GM23248 (cell line): ENCODE measurements around the gene LRRC8E. TPM values are rescaled to one million over a fixed set of nuclear protein-coding genes. Genes with fewer than 3 reads are reported as not detected.

Experiments
- DNase-seq: peaks from one replicate; pipeline ENCODE4 v3.0.0-alpha.2; 2015
- H2AFZ ChIP-seq: fragments of 200-600 bp; sonication (generic); 2 replicates; pipeline ENCODE4 v1.6.1; 2016; ENCODE audit warnings: antibody characterized with exemption
- H3F3A ChIP-seq: fragments of 200-600 bp; sonication (generic); 2 replicates; pipeline ENCODE4 v1.6.1; 2016; ENCODE audit warnings: mild to moderate bottlenecking, antibody characterized with exemption, mixed run types; ENCODE audit not compliant: insufficient read depth
- H3K27ac ChIP-seq: fragments of 200-600 bp; sonication (generic); 2 replicates; pipeline ENCODE4 v1.5.1; 2016; ENCODE audit warnings: mild to moderate bottlenecking
- H3K27me3 ChIP-seq: fragments of 200-600 bp; sonication (generic); replicated peaks from 2 replicates; pipeline ENCODE4 v1.6.1; 2016; ENCODE audit warnings: mild to moderate bottlenecking; ENCODE audit not compliant: insufficient read depth
- H3K36me3 ChIP-seq: fragments of 200-600 bp; sonication (generic); 2 replicates; pipeline ENCODE4 v1.6.1; 2016; ENCODE audit warnings: low read depth, mild to moderate bottlenecking
- H3K4me1 ChIP-seq: fragments of 200-600 bp; sonication (generic); 2 replicates; pipeline ENCODE4 v1.6.1; 2016; ENCODE audit warnings: mild to moderate bottlenecking; ENCODE audit not compliant: insufficient read depth
- H3K4me2 ChIP-seq: fragments of 200-600 bp; sonication (generic); one replicate; pipeline ENCODE4 v1.6.1; 2016; ENCODE audit warnings: mild to moderate bottlenecking; ENCODE audit not compliant: unreplicated experiment
- H3K4me3 ChIP-seq: fragments of 200-600 bp; sonication (generic); 2 replicates; pipeline ENCODE4 v1.5.1; 2016; ENCODE audit warnings: mild to moderate bottlenecking
- H3K79me2 ChIP-seq: fragments of 200-600 bp; sonication (generic); 2 replicates; pipeline ENCODE4 v1.6.1; 2016; ENCODE audit warnings: mild to moderate bottlenecking; ENCODE audit not compliant: insufficient read depth
- H3K9ac ChIP-seq: fragments of 200-600 bp; sonication (generic); 2 replicates; pipeline ENCODE4 v1.6.1; 2016; ENCODE audit warnings: mild to moderate bottlenecking
- H3K9me2 ChIP-seq: fragments of 200-600 bp; sonication (generic); 2 replicates; pipeline ENCODE4 v1.6.1; 2016; ENCODE audit warnings: mixed run types, mild to moderate bottlenecking, moderate library complexity; ENCODE audit not compliant: insufficient read depth
- H3K9me3 ChIP-seq: fragments of 200-600 bp; sonication (generic); one replicate; pipeline ENCODE4 v1.6.1; 2017; ENCODE audit warnings: low read depth
- H4K20me1 ChIP-seq: fragments of 200-600 bp; sonication (generic); 2 replicates; pipeline ENCODE4 v1.6.0; 2016; ENCODE audit not compliant: insufficient read depth
- EZH2 ChIP-seq: fragments of 200-600 bp; sonication (generic); IDR thresholded peaks from 2 replicates; pipeline ENCODE4 v1.6.1; 2018; ENCODE audit warnings: antibody characterized with exemption, mild to moderate bottlenecking; ENCODE audit not compliant: insufficient read depth, poor library complexity, severe bottlenecking
- EZH2phosphoT487 ChIP-seq: fragments of 200-600 bp; sonication (generic); IDR thresholded peaks from 2 replicates; pipeline ENCODE4 v1.6.1; 2018; ENCODE audit warnings: antibody characterized with exemption, moderate library complexity, mild to moderate bottlenecking, low read depth; ENCODE audit not compliant: insufficient read depth
- WGBS, 2 experiments: methylation state at CpG; one replicate each; pipeline ENCODE4 v1.1.6; 2015 to 2017; ENCODE audit warnings: low lambda C conversion rate in 2 of 2, low coverage in 1 of 2; ENCODE audit errors: missing lambda C conversion rate in 2 of 2; 5-methylcytosine and 5-hydroxymethylcytosine counted together
- in situ Hi-C: fragments of 300-500 bp; cut with MboI; formaldehyde crosslinking; loops from 2 replicates; pipeline ENCODE4 v1.15.0; 2020
- polyA plus RNA-seq: library from polyadenylated mRNA; unstranded; fragments of >200 nt; fragmentation: Nextera tagmentation; extraction: Ambion mirVana; gene quantifications from 2 replicates; pipeline ENCODE4 v1.2.1, GENCODE V29; 2016
- total RNA-seq: library from RNA; depleted of rRNA; stranded (reverse); fragments of >200 nt; shearing (Covaris generic); gene quantifications from 2 replicates; pipeline ENCODE4 v1.2.3, GENCODE V29; 2014

LRRC8E gene
- total and polyA plus RNA-seq, 2 experiments from 2014 or later, result 3.6 to 3.7 TPM

DNA sequence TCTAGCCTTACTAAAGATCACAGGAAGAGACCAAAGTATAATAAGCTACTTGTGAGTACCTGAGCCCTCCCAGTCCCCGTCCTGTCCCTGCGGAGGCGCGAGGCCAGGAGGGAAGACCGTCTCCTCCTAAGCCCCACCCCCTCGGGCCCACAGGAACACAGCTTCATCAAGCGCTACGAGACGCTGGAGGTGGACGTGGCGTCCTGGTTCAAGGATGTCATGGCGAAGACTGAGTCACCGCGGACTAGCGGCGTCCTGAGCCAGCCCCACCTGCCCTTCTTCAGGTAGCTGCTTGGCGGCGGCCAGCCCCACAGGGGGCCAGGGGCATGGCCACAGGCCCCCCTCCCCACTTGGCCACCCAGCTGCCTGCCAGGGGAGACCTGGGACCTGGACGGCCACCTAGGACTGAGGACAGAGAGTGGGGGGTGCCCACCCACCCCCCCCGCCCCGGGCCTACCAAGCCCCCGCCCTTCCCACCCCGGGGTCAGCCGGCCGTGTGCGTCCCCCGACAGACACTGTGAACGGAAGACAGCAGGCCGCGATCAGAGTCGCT lies 23.9 kb downstream of the LRRC8E start:
- Histone ChIP-seq H3K9ac (no peak overlapping the region), H3K27ac (no peak overlapping the region), H3K4me2 (no peak overlapping the region), H2AFZ (no peak overlapping the region), H4K20me1 (no peaks in the 10 kb centered on the region), H3K4me3 (no peak overlapping the region), H3K27me3 (no peaks in the 10 kb centered on the region), H3K4me1 (no peaks in the 10 kb centered on the region), H3K9me3 (no peaks in the 10 kb centered on the region), H3K36me3 (no peaks in the 10 kb centered on the region; the same call in 1 of the 2 replicates), H3K9me2 (no peaks in the 10 kb centered on the region), H3F3A (no peaks in the 10 kb centered on the region), H3K79me2 (peaks cover 16% of the 10 kb centered on the region)
- DNase-seq, result no peak
- in situ Hi-C loops, result no loop called here
- TF ChIP-seq EZH2phosphoT487, result no peak
- no peak for TF ChIP-seq EZH2
- WGBS, 2 experiments, result 91 to 95% methylated on average over 22 to 31 of the region's 31 CpGs

DNA sequence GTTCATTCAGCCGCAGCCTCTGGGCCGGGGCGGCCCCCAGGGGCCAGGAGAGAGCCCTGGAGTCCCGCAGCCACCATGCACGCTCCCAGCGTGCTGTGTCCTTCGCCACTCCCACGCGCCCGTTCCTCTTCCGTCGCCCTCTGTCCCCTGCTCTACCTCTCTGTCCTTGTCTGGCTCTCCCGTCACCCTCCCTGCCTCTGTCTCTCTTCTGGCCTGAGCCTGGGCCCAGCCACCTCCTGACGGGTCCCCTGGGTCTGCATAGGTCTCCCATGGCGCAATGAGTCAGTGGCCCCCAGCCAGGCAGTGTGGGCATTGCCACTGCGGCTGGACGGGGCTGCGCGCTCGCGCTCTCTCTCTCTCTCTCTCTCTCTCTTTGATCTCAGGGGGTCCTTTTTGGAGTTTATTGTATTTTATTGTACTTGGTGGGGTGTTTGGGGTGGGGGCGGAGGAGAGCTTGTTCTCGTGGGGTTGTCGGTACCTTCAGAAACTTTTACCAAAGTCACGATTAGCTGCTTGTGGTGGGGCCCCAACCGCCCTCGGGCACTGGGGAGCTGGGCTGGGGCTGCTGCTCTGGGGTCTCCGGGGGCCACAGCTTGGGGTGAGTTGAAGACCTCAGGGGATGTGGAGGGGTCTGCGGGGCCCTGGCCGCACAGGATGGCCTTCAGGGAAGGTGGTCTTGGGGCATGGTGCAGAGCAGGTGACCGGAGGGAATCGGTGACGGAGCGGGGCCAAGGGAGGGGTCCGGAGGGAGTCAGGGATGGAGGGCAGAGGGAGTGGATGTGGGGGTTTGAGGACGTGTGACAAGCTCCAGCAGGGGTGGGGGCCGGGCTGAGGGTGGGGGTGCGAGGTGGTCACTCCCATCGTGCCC lies 24.6 kb downstream of the LRRC8E start:
- no peak overlapping the region for H3K4me3 ChIP-seq
- no peak for DNase-seq
- no peaks in the 10 kb centered on the region; the same call in 1 of the 2 replicates for H3K36me3 ChIP-seq
- H3K9me2 ChIP-seq, result no peaks in the 10 kb centered on the region
- no peak overlapping the region for H3K9ac ChIP-seq
- no peak overlapping the region for H2AFZ ChIP-seq
- no peaks in the 10 kb centered on the region for H4K20me1 ChIP-seq
- WGBS, 2 experiments, result 97 to 98% methylated on average over 25 to 39 of the region's 39 CpGs
- TF ChIP-seq EZH2 (no peak), EZH2phosphoT487 (no peak)
- H3K27me3 ChIP-seq, result no peaks in the 10 kb centered on the region
- in situ Hi-C loops, result no loop called here
- no peak overlapping the region for H3K4me2 ChIP-seq
- H3K4me1 ChIP-seq, result no peaks in the 10 kb centered on the region
- H3K9me3 ChIP-seq, result no peaks in the 10 kb centered on the region
- H3K79me2 ChIP-seq, result peaks cover 9% of the 10 kb centered on the region
- H3F3A ChIP-seq, result no peaks in the 10 kb centered on the region
- H3K27ac ChIP-seq, result no peak overlapping the region

DNA sequence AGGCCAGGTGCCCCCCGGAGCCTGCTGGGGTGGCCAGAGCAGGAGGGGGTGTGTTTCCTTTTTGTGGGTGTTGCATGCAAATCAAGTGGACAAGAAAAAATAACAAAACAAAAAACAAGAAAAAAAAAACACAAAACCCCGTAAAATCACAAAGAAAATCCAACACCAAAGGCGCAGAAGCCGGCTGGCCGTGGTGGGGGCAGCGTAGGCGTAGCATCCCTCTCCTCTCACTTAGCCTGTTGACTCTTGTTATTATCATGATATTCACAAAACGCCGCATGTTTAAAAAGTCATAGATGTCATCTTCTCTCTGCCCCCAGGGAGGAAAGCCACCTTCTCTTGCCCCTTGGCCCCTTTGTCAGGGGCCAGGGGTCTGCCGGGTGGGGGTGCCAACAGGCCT lies 25.3 kb downstream of the LRRC8E start:
- Histone ChIP-seq H3K9me3 (no peaks in the 10 kb centered on the region), H3K79me2 (peaks cover 2% of the 10 kb centered on the region; the same call in 1 of the 2 replicates), H3K9ac (no peak overlapping the region), H3K27me3 (no peaks in the 10 kb centered on the region), H3K9me2 (no peaks in the 10 kb centered on the region), H3K27ac (no peak overlapping the region), H3K4me1 (no peaks in the 10 kb centered on the region), H4K20me1 (no peaks in the 10 kb centered on the region), H3K4me2 (no peak overlapping the region), H3F3A (no peaks in the 10 kb centered on the region), H2AFZ (no peak overlapping the region), H3K4me3 (no peak overlapping the region), H3K36me3 (no peaks in the 10 kb centered on the region; the same call in 1 of the 2 replicates)
- in situ Hi-C loops, result no loop called here
- TF ChIP-seq EZH2phosphoT487, result no peak
- no peak for TF ChIP-seq EZH2
- 83 to 86% methylated on average over 10 of the region's 10 CpGs for WGBS, 2 experiments
- DNase-seq, result no peak

- H3K9me3 ChIP-seq, result no peaks in the 10 kb centered on the region
- no peaks in the 10 kb centered on the region for H3K9me2 ChIP-seq
- H3K79me2 ChIP-seq, result no peaks in the 10 kb centered on the region
- no peaks in the 10 kb centered on the region; the same call in 1 of the 2 replicates for H3K36me3 ChIP-seq
- no peak for DNase-seq
- H3F3A ChIP-seq, result no peaks in the 10 kb centered on the region
- no peaks in the 10 kb centered on the region for H4K20me1 ChIP-seq
- no peak overlapping the region for H2AFZ ChIP-seq
- in situ Hi-C loops, result no loop called here
- 52 to 62% methylated on average over 10 to 12 of the region's 12 CpGs for WGBS, 2 experiments
- TF ChIP-seq EZH2 (no peak), EZH2phosphoT487 (no peak)
- H3K27ac ChIP-seq, result no peak overlapping the region
- no peaks in the 10 kb centered on the region for H3K27me3 ChIP-seq
- H3K9ac ChIP-seq, result no peak overlapping the region
- no peaks in the 10 kb centered on the region for H3K4me1 ChIP-seq
- H3K4me2 ChIP-seq, result no peak overlapping the region
- no peak overlapping the region for H3K4me3 ChIP-seq
Measured at GRCh38 chr19:7914099-7914498, 25.8 kb downstream of the LRRC8E start.
